Measurements from ENCODE around the gene HADH. TPM values are rescaled to one million over a fixed set of nuclear protein-coding genes. Genes with fewer than 3 reads are reported as not detected.
"Not testable (repeated sequence)": the region's sequence is repeated elsewhere in the genome, so short reads cannot be mapped to it uniquely, and the experiment has no call there.

Gene HADH
- polyA plus RNA-seq (ENCODE audit: insufficient read length in 12 of 12) = 100 to 1,000 TPM in 7 of 12 donors, 10 to 100 TPM in 4, not detected in 1; 62.4 to 120 (median 101) TPM
- long read RNA-seq, donor 1, full-length matches to known transcripts = 73 of 94 reads
- long read RNA-seq, donor 1, partial matches to known transcripts = 15 of 94 reads
- long read RNA-seq, donor 1, other reads (novel, unspliced or antisense) = 6 of 94 reads
- long read RNA-seq, donor 2, full-length matches to known transcripts = 47 of 47 reads
- long read RNA-seq, donor 2, partial matches to known transcripts = 0 of 47 reads
- long read RNA-seq, donor 2, other reads (novel, unspliced or antisense) = 0 of 47 reads
- long read RNA-seq, donor 3, transcript HADH-201 (8 exons, 1,912 nt) = major isoform, 23 of 23 reads
- long read RNA-seq, donor 3, partial matches to known transcripts = 0 of 23 reads
- long read RNA-seq, donor 3, other reads (novel, unspliced or antisense) = 0 of 23 reads
- long read RNA-seq, donor 4, transcript HADH-201 (8 exons, 1,912 nt) = major isoform, 17 of 26 reads
- long read RNA-seq, donor 4, partial matches to known transcripts = 9 of 26 reads
- long read RNA-seq, donor 4, other reads (novel, unspliced or antisense) = 0 of 26 reads
- long read RNA-seq, donor 5, full-length matches to known transcripts = 57 of 57 reads
- long read RNA-seq, donor 5, partial matches to known transcripts = 0 of 57 reads
- long read RNA-seq, donor 5, other reads (novel, unspliced or antisense) = 0 of 57 reads
- long read RNA-seq, donor 6, full-length matches to known transcripts = 21 of 21 reads
- long read RNA-seq, donor 6, partial matches to known transcripts = 0 of 21 reads
- long read RNA-seq, donor 6, other reads (novel, unspliced or antisense) = 0 of 21 reads
- long read RNA-seq, donor 7, transcript HADH-201 (8 exons, 1,912 nt) = major isoform, 23 of 29 reads
- long read RNA-seq, donor 7, partial matches to known transcripts = 0 of 29 reads
- long read RNA-seq, donor 7, other reads (novel, unspliced or antisense) = 5 of 29 reads
- long read RNA-seq, donor 8, full-length matches to known transcripts = 55 of 63 reads
- long read RNA-seq, donor 8, partial matches to known transcripts = 0 of 63 reads
- long read RNA-seq, donor 8, other reads (novel, unspliced or antisense) = 8 of 63 reads
- long read RNA-seq, donor 9, full-length matches to known transcripts = 24 of 43 reads
- long read RNA-seq, donor 9, partial matches to known transcripts = 19 of 43 reads
- long read RNA-seq, donor 9, other reads (novel, unspliced or antisense) = 0 of 43 reads
- long read RNA-seq, donor 10, full-length matches to known transcripts = 52 of 65 reads
- long read RNA-seq, donor 10, partial matches to known transcripts = 13 of 65 reads
- long read RNA-seq, donor 10, other reads (novel, unspliced or antisense) = 0 of 65 reads
- long read RNA-seq, donor 11, transcript HADH-201 (8 exons, 1,912 nt) = major isoform, 39 of 64 reads
- long read RNA-seq, donor 11, partial matches to known transcripts = 15 of 64 reads
- long read RNA-seq, donor 11, other reads (novel, unspliced or antisense) = 8 of 64 reads

- peak; percentile 95 for DNase-seq
Observed at GRCh38 chr4:107989537-107990386, at the start of gene HADH. TSS of gene HADH (plus strand) at chr4:107989889. CDS start at chr4:107989933, 44 bp downstream.

GRCh38 chr4:107945809-107946208 lies 43.9 kb upstream of the HADH start:
- DNase-seq = no peak

GRCh38 chr4:107950746-107951540 lies 38.7 kb upstream of the HADH start:
- DNase-seq = no peak

GRCh38 chr4:107951551-107951950 lies 38.1 kb upstream of the HADH start:
- no peak for DNase-seq

- no peak for DNase-seq
Observed at GRCh38 chr4:107956011-107956410, 33.7 kb upstream of the HADH start.

GRCh38 chr4:107966903-107967302 lies 22.8 kb upstream of the HADH start:
- DNase-seq = no peak

- DNase-seq = not testable (repeated sequence)
Observed at GRCh38 chr4:107967519-107967918, 22.2 kb upstream of the HADH start.

GRCh38 chr4:107967921-107968320 lies 21.8 kb upstream of the HADH start:
- DNase-seq = not testable (repeated sequence)

- no peak for DNase-seq
Observed at GRCh38 chr4:107970063-107970798, 19.5 kb upstream of the HADH start.

GRCh38 chr4:107972605-107973004 lies 17.1 kb upstream of the HADH start:
- no peak for DNase-seq

- DNase-seq = no peak
Observed at GRCh38 chr4:107974523-107974922, 15.2 kb upstream of the HADH start.

- DNase-seq = no peak
Observed at GRCh38 chr4:107977482-107977881, 12.2 kb upstream of the HADH start.

- no peak for DNase-seq
Observed at GRCh38 chr4:107977966-107978705, 11.6 kb upstream of the HADH start.

- DNase-seq = no peak
Observed at GRCh38 chr4:107978716-107979451, 10.8 kb upstream of the HADH start.

- no peak for DNase-seq
Observed at GRCh38 chr4:107987916-107988762, 1.6 kb upstream of the HADH start.

- DNase-seq = no peak
Observed at GRCh38 chr4:107988763-107989035, 990 bp upstream of the HADH start.

GRCh38 chr4:107989162-107989536 lies 540 bp upstream of the HADH start:
- no peak for DNase-seq
